Ishikawa (cell line): Measurements from ENCODE around the gene ARL4D.

Experiments used
- EGR1 ChIP-seq: IDR thresholded peaks from 2 replicates; pipeline ENCODE4 v1.6.1; 2012
- FOXM1 ChIP-seq: IDR thresholded peaks from 2 replicates; pipeline ENCODE4 v1.6.1; 2012; ENCODE audit warnings: low read depth, borderline replicate concordance
- TAF1 ChIP-seq: IDR thresholded peaks from 2 replicates; pipeline ENCODE4 v1.6.1; 2012; ENCODE audit warnings: low read depth, mild to moderate bottlenecking

DNA sequence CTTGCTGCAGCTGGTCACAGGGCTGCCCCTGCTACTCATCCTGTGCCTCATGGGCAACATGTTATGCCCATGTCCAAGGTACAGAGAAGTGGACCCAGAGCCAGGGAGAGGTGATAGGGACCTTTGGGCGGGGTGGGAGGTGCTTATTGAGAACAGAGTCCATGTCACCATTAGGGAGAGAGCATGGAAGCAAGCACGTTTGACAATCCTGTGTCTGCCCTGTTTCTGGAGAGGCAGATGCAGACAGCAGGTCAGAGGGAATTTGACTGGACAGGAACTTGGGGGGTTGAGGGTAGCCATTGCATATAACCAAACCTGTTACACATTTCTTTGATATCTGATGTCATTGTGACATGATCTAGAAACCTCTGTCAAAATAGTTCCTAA lies 14.3 kb upstream of the ARL4D start:
- TF ChIP-seq FOXM1 (no peak), TAF1 (no peak), EGR1 (no peak)
